ENCODE measurements around the gene STK24.

DNA sequence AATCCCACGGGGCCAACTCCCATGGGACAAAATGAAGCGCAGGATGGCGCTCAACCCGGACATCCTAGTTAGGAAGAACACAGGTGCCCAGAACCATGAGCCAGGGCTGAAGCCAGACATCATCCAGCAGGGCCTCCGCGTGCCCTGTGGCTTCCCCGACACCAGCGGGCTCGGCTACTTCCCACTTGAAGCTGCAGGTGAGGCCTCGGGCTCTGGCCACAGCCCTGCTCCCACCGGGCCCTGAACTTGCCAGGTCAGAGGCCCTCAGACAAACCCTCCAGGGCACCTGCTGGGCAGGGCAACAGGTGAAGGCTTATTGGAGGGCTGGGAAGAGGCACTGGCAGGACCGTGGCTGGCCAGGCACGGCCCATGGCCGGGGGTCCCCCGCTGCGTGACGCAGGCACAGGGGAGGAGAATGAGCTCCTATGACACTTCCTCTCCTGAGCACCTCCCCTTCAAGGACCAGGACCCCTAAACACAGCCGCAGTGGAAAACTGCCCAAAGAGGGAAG lies 117.7 kb downstream of the STK24 start:
- no peak for TF ChIP-seq EZH2 (IDR thresholded peaks at IDR 0.05)
- TF ChIP-seq POLR2AphosphoS5 (IDR thresholded peaks at IDR 0.05; ENCODE audit: borderline replicate concordance, low read depth, low read length) = no peak
